Measurements from ENCODE around the gene BIN1. TPM values are rescaled to one million over a fixed set of nuclear protein-coding genes. Genes with fewer than 3 reads are reported as not detected.

BIN1 gene
- total RNA-seq, 1 experiment from 2014 or later, result 58.6 TPM

GRCh38 chr2:127016329-127016728 is 90.6 kb downstream of the BIN1 start:
- peaks cover 7% of the 10 kb centered on the region for H3K27me3 ChIP-seq (ENCODE audit: control insufficient read depth, insufficient read depth, low read length)
- DNase-seq (ENCODE audit: low read depth, low spot score) (no peak), ATAC-seq (no peak)
- no peaks in the 10 kb centered on the region for H3K9me3 ChIP-seq (ENCODE audit: control insufficient read depth, insufficient read depth, low read depth, low read length)
- H3K4me3 ChIP-seq (ENCODE audit: low read depth in 2 of 2, low read length in 2 of 2), result no peak overlapping the region
- intact Hi-C loops (cut with micrococcal nuclease; ENCODE audit: unreplicated experiment), result no loop called here
- no peaks in the 10 kb centered on the region for H3K36me3 ChIP-seq (ENCODE audit: control insufficient read depth, insufficient read depth, low read length)
- TF ChIP-seq SIN3A (IDR thresholded peaks at IDR 0.05; ENCODE audit: borderline replicate concordance, insufficient read depth, low read depth, low read length), result no peak
- no peak for TF ChIP-seq CTCF (IDR thresholded peaks at IDR 0.05)
- TF ChIP-seq REST (IDR thresholded peaks at IDR 0.05; ENCODE audit: insufficient read depth in 1 of 2, low read depth in 2 of 2, low read length in 1 of 2), result no peak
- no peak for TF ChIP-seq POLR2AphosphoS5 (IDR thresholded peaks at IDR 0.05; ENCODE audit: low read depth, low read length)
- TF ChIP-seq TCF7L2 (IDR thresholded peaks at IDR 0.05; ENCODE audit: low read depth, low read length), result no peak
- POLR2A ChIA-PET, result no interaction called here
- H3K4me1 ChIP-seq (ENCODE audit: control insufficient read depth, insufficient read depth, low read length), result no peaks in the 10 kb centered on the region
- in situ Hi-C loops (cut with HindIII; ENCODE audit: low pct_unique_long_range_greater_than_20kb, low sequenced_read_pairs), result no loop called here
- H3K27ac ChIP-seq (ENCODE audit: low read length), result no peak overlapping the region
- BruUV-seq (replicated peaks), result no TSS peak
- CTCF ChIA-PET, result no interaction called here

GRCh38 chr2:127015106-127015910 is 91.6 kb downstream of the BIN1 start:
- POLR2A ChIA-PET, result no interaction called here
- no peaks in the 10 kb centered on the region for H3K9me3 ChIP-seq (ENCODE audit: control insufficient read depth, insufficient read depth, low read depth, low read length)
- H3K27ac ChIP-seq (ENCODE audit: low read length), result no peak overlapping the region
- H3K4me3 ChIP-seq (ENCODE audit: low read depth in 2 of 2, low read length in 2 of 2), result no peak overlapping the region
- H3K27me3 ChIP-seq (ENCODE audit: control insufficient read depth, insufficient read depth, low read length), result peaks cover 7% of the 10 kb centered on the region; the same call in 1 of the 2 replicates
- TF ChIP-seq REST (IDR thresholded peaks at IDR 0.05; ENCODE audit: insufficient read depth in 1 of 2, low read depth in 2 of 2, low read length in 1 of 2), result no peak
- no peak for TF ChIP-seq SIN3A (IDR thresholded peaks at IDR 0.05; ENCODE audit: borderline replicate concordance, insufficient read depth, low read depth, low read length)
- no peak for TF ChIP-seq POLR2AphosphoS5 (IDR thresholded peaks at IDR 0.05; ENCODE audit: low read depth, low read length)
- TF ChIP-seq CTCF (IDR thresholded peaks at IDR 0.05), result no peak
- no peak for TF ChIP-seq TCF7L2 (IDR thresholded peaks at IDR 0.05; ENCODE audit: low read depth, low read length)
- ATAC-seq (no peak), DNase-seq (ENCODE audit: low read depth, low spot score) (no peak)
- H3K36me3 ChIP-seq (ENCODE audit: control insufficient read depth, insufficient read depth, low read length), result no peaks in the 10 kb centered on the region
- in situ Hi-C loops (cut with HindIII; ENCODE audit: low pct_unique_long_range_greater_than_20kb, low sequenced_read_pairs), result no loop called here
- CTCF ChIA-PET, result no interaction called here
- no TSS peak for BruUV-seq (replicated peaks)
- intact Hi-C loops (cut with micrococcal nuclease; ENCODE audit: unreplicated experiment), result no loop called here
- H3K4me1 ChIP-seq (ENCODE audit: control insufficient read depth, insufficient read depth, low read length), result no peaks in the 10 kb centered on the region

Measured in Panc1 (cell line).